ENCODE measurements around the gene CLTA.

The CLTA gene

GRCh38 chr9:36190388-36191289 is at the start of gene CLTA:
TSS of gene CLTA (plus strand) at chr9:36190921. CDS start at chr9:36191057, 136 bp downstream.
- DNase-seq (ENCODE audit: low read depth in 2 of 3, low spot score in 2 of 3): peak; percentile 73 to 86 (median 81)

GRCh38 chr9:36141288-36141687 is 49.4 kb upstream of the CLTA start:
- no peak for DNase-seq (ENCODE audit: low read depth in 2 of 3, low spot score in 2 of 3)

GRCh38 chr9:36141761-36142160 is 49.0 kb upstream of the CLTA start:
- no peak for DNase-seq (ENCODE audit: low read depth in 2 of 3, low spot score in 2 of 3)

- DNase-seq (ENCODE audit: low read depth in 2 of 3, low spot score in 2 of 3): no peak
Measured at GRCh38 chr9:36142510-36143244, 48.0 kb upstream of the CLTA start.

GRCh38 chr9:36143245-36143641 is 47.5 kb upstream of the CLTA start:
- DNase-seq (ENCODE audit: low read depth in 2 of 3, low spot score in 2 of 3): no peak

GRCh38 chr9:36144309-36145232 is 46.1 kb upstream of the CLTA start:
- no peak for DNase-seq (ENCODE audit: low read depth in 2 of 3, low spot score in 2 of 3)

GRCh38 chr9:36145970-36146369 is 44.8 kb upstream of the CLTA start:
- DNase-seq (ENCODE audit: low read depth in 2 of 3, low spot score in 2 of 3): no peak

GRCh38 chr9:36146651-36147050 is 44.1 kb upstream of the CLTA start:
- DNase-seq (ENCODE audit: low read depth in 2 of 3, low spot score in 2 of 3): no peak

- DNase-seq (ENCODE audit: low read depth in 2 of 3, low spot score in 2 of 3): no peak
Measured at GRCh38 chr9:36147441-36148175, 43.1 kb upstream of the CLTA start.

GRCh38 chr9:36148311-36149051 is 42.2 kb upstream of the CLTA start:
- DNase-seq (ENCODE audit: low read depth in 2 of 3, low spot score in 2 of 3): peak; percentile 60 to 73 (median 72)

GRCh38 chr9:36149197-36149596 is 41.5 kb upstream of the CLTA start:
- DNase-seq (ENCODE audit: low read depth in 2 of 3, low spot score in 2 of 3): no peak

GRCh38 chr9:36150574-36151315 is 40.0 kb upstream of the CLTA start:
- DNase-seq (ENCODE audit: low read depth in 2 of 3, low spot score in 2 of 3): no peak

- peak in 2 of 3 experiments; percentile 72 to 78 for DNase-seq (ENCODE audit: low read depth in 2 of 3, low spot score in 2 of 3)
Measured at GRCh38 chr9:36151316-36152210, 39.2 kb upstream of the CLTA start.

GRCh38 chr9:36152741-36153438 is 37.8 kb upstream of the CLTA start:
- no peak for DNase-seq (ENCODE audit: low read depth in 2 of 3, low spot score in 2 of 3)

GRCh38 chr9:36153746-36154145 is 37.0 kb upstream of the CLTA start:
- DNase-seq (ENCODE audit: low read depth in 2 of 3, low spot score in 2 of 3): no peak

GRCh38 chr9:36154331-36154952 is 36.3 kb upstream of the CLTA start:
- DNase-seq (ENCODE audit: low read depth in 2 of 3, low spot score in 2 of 3): no peak

- no peak for DNase-seq (ENCODE audit: low read depth in 2 of 3, low spot score in 2 of 3)
Measured at GRCh38 chr9:36156116-36156515, 34.6 kb upstream of the CLTA start.
